HAP-1 (cell line): ENCODE results near the gene NPM1.

ENCODE experiments used
- DNase-seq, 2 experiments: peaks; one replicate each; pipeline ENCODE4 v3.0.0-alpha.2; 2016 to 2020; ENCODE audit warnings: low spot score in 2 of 2
- H3K27me3 ChIP-seq: fragments of 250-450 bp; sonication (Bioruptor Pico); 2 replicates; pipeline ENCODE4 v1.5.1; 2020; ENCODE audit warnings: low read depth, mild to moderate bottlenecking, moderate library complexity
- H3K36me3 ChIP-seq: fragments of 250-450 bp; sonication (Bioruptor Pico); replicated peaks from 2 replicates; pipeline ENCODE4 v1.5.1; 2020; ENCODE audit warnings: mild to moderate bottlenecking
- H3K4me1 ChIP-seq: fragments of 250-450 bp; sonication (Bioruptor Pico); 2 replicates; pipeline ENCODE4 v1.5.1; 2020; ENCODE audit warnings: mild to moderate bottlenecking
- H3K4me3 ChIP-seq: fragments of 250-450 bp; sonication (Bioruptor Pico); 2 replicates; pipeline ENCODE4 v1.5.1; 2020; ENCODE audit warnings: mild to moderate bottlenecking, moderate library complexity
- H3K9me3 ChIP-seq: fragments of 250-450 bp; sonication (Bioruptor Pico); 2 replicates; pipeline ENCODE4 v1.5.1; 2020; ENCODE audit warnings: mild to moderate bottlenecking, moderate library complexity
- in situ Hi-C: fragments of 300-500 bp; cut with MboI; formaldehyde crosslinking; loops from 3 replicates; pipeline ENCODE4 v1.14.3; 2020; ENCODE audit warnings: low sequenced_read_pairs, inconsistent platforms, mixed read lengths

The NPM1 gene

GRCh38 chr5:171421331-171422262 is 33.9 kb downstream of the NPM1 start:
- in situ Hi-C loops: loop anchor here (10.0 kb wide), 1 partner anchor 473 kb away; no protein-coding TSS in a partner anchor
- Histone ChIP-seq H3K4me3 (no peak overlapping the region), H3K4me1 (peaks cover 2% of the 10 kb centered on the region; the same call in 1 of the 2 replicates), H3K27me3 (peaks cover 10% of the 10 kb centered on the region), H3K36me3 (no peaks in the 10 kb centered on the region), H3K9me3 (no peaks in the 10 kb centered on the region)
- no peak for DNase-seq

- in situ Hi-C loops: loop anchor here (10.0 kb wide), 1 partner anchor 472 kb away; no protein-coding TSS in a partner anchor
- Histone ChIP-seq H3K4me1 (peaks cover 2% of the 10 kb centered on the region; the same call in 1 of the 2 replicates), H3K36me3 (no peaks in the 10 kb centered on the region), H3K27me3 (peaks cover 10% of the 10 kb centered on the region), H3K4me3 (no peak overlapping the region), H3K9me3 (no peaks in the 10 kb centered on the region)
- DNase-seq: peak in 1 of 2 experiments; percentile 4
Measured at GRCh38 chr5:171422495-171422894, 34.8 kb downstream of the NPM1 start.

- peaks cover 10% of the 10 kb centered on the region for H3K27me3 ChIP-seq
- no peaks in the 10 kb centered on the region for H3K36me3 ChIP-seq
- H3K4me3 ChIP-seq: no peak overlapping the region
- no peak for DNase-seq
- no peaks in the 10 kb centered on the region for H3K9me3 ChIP-seq
- peaks cover 2% of the 10 kb centered on the region; the same call in 1 of the 2 replicates for H3K4me1 ChIP-seq
- in situ Hi-C loops: loop anchor here (10.0 kb wide), 1 partner anchor 472 kb away; no protein-coding TSS in a partner anchor
Measured at GRCh38 chr5:171422902-171423663, 35.4 kb downstream of the NPM1 start.

GRCh38 chr5:171424726-171425125 is 37.1 kb downstream of the NPM1 start:
- no peak overlapping the region for H3K4me3 ChIP-seq
- in situ Hi-C loops: loop anchor here (10.0 kb wide), 1 partner anchor 470 kb away; no protein-coding TSS in a partner anchor
- H3K36me3 ChIP-seq: no peaks in the 10 kb centered on the region
- no peaks in the 10 kb centered on the region for H3K4me1 ChIP-seq
- DNase-seq: no peak
- no peaks in the 10 kb centered on the region for H3K9me3 ChIP-seq
- H3K27me3 ChIP-seq: peaks cover 7% of the 10 kb centered on the region

GRCh38 chr5:171425596-171426244 is 38.1 kb downstream of the NPM1 start:
- in situ Hi-C loops: loop anchor here (10.0 kb wide), 1 partner anchor 469 kb away; no protein-coding TSS in a partner anchor
- no peaks in the 10 kb centered on the region for H3K4me1 ChIP-seq
- no peaks in the 10 kb centered on the region for H3K9me3 ChIP-seq
- H3K27me3 ChIP-seq: peaks cover 4% of the 10 kb centered on the region
- no peak for DNase-seq
- H3K36me3 ChIP-seq: no peaks in the 10 kb centered on the region
- no peak overlapping the region for H3K4me3 ChIP-seq

- H3K36me3 ChIP-seq: no peaks in the 10 kb centered on the region
- in situ Hi-C loops: loop anchor here (10.0 kb wide), 1 partner anchor 469 kb away; no protein-coding TSS in a partner anchor
- no peaks in the 10 kb centered on the region for H3K9me3 ChIP-seq
- H3K4me3 ChIP-seq: no peak overlapping the region
- peaks cover under 1% of the 10 kb centered on the region; the same call in 1 of the 2 replicates for H3K27me3 ChIP-seq
- DNase-seq: no peak
- no peaks in the 10 kb centered on the region for H3K4me1 ChIP-seq
Measured at GRCh38 chr5:171426266-171426665, 38.6 kb downstream of the NPM1 start.

GRCh38 chr5:171426680-171427079 is 39.0 kb downstream of the NPM1 start:
- Histone ChIP-seq H3K4me3 (no peak overlapping the region), H3K9me3 (no peaks in the 10 kb centered on the region), H3K27me3 (no peaks in the 10 kb centered on the region), H3K36me3 (no peaks in the 10 kb centered on the region), H3K4me1 (no peaks in the 10 kb centered on the region)
- no peak for DNase-seq
- in situ Hi-C loops: loop anchor here (10.0 kb wide), 1 partner anchor 468 kb away; no protein-coding TSS in a partner anchor

GRCh38 chr5:171427318-171428167 is 39.9 kb downstream of the NPM1 start:
- no peak for DNase-seq
- Histone ChIP-seq H3K9me3 (no peaks in the 10 kb centered on the region), H3K4me1 (no peaks in the 10 kb centered on the region), H3K4me3 (no peak overlapping the region), H3K27me3 (no peaks in the 10 kb centered on the region), H3K36me3 (no peaks in the 10 kb centered on the region)
- in situ Hi-C loops: loop anchor here (10.0 kb wide), 1 partner anchor 467 kb away; no protein-coding TSS in a partner anchor

- H3K9me3 ChIP-seq: no peaks in the 10 kb centered on the region
- in situ Hi-C loops: loop anchor here (10.0 kb wide), 1 partner anchor 467 kb away; no protein-coding TSS in a partner anchor
- H3K36me3 ChIP-seq: no peaks in the 10 kb centered on the region
- H3K4me1 ChIP-seq: no peaks in the 10 kb centered on the region
- H3K4me3 ChIP-seq: no peak overlapping the region
- DNase-seq: no peak
- H3K27me3 ChIP-seq: no peaks in the 10 kb centered on the region
Measured at GRCh38 chr5:171428168-171428696, 40.6 kb downstream of the NPM1 start.

- Histone ChIP-seq H3K27me3 (no peaks in the 10 kb centered on the region), H3K4me3 (no peak overlapping the region), H3K4me1 (no peaks in the 10 kb centered on the region), H3K36me3 (no peaks in the 10 kb centered on the region), H3K9me3 (no peaks in the 10 kb centered on the region)
- no peak for DNase-seq
- in situ Hi-C loops: loop anchor here (10.0 kb wide), 1 partner anchor 466 kb away; no protein-coding TSS in a partner anchor
Measured at GRCh38 chr5:171428809-171429542, 41.3 kb downstream of the NPM1 start.

GRCh38 chr5:171429543-171429910 is 41.9 kb downstream of the NPM1 start:
- in situ Hi-C loops: loop anchor here (10.0 kb wide), 1 partner anchor 465 kb away; no protein-coding TSS in a partner anchor

More at GRCh38 chr5:171429543-171429910, 41.9 kb downstream of the NPM1 start:
- Histone ChIP-seq H3K36me3 (no peaks in the 10 kb centered on the region), H3K4me1 (no peaks in the 10 kb centered on the region), H3K4me3 (no peak overlapping the region), H3K27me3 (no peaks in the 10 kb centered on the region), H3K9me3 (no peaks in the 10 kb centered on the region)
- no peak for DNase-seq
